Ovary (tissue), 3 donors: ENCODE results near the gene TRIM46.

ENCODE experiments used
- CTCF ChIP-seq, 3 donors: fragments of 450-650 bp in 2 of 3; fragments of 200-600 bp in 1 of 3; IDR thresholded peaks; one replicate each; pipeline versions ENCODE4 v1.5.1 to v1.8.0; 2016 to 2022; ENCODE audit warnings: antibody characterized with exemption in 3 of 3, mild to moderate bottlenecking in 1 of 3
- POLR2A ChIP-seq: fragments of 450-650 bp; IDR thresholded peaks from one replicate; pipeline ENCODE4 v1.6.1; 2017; ENCODE audit warnings: antibody characterized with exemption, mild to moderate bottlenecking, moderate library complexity
- donor health status: DM: no; HTN: no; CAD: no.

GRCh38 chr1:155185783-155186066, 12.1 kb downstream of the TRIM46 start:
- TF ChIP-seq CTCF (IDR thresholded peaks at IDR 0.05), result no peak
- no peak for TF ChIP-seq POLR2A
